CD14-positive monocyte (primary cell): ENCODE measurements around the gene EDN3. TPM values are rescaled to one million over a fixed set of nuclear protein-coding genes. Genes with fewer than 3 reads are reported as not detected.
A peak's percentile ranks its signal among the peaks of the same experiment; 100 is the strongest.

ENCODE experiments used
- DNase-seq, 3 donors: peaks; one replicate each; pipeline ENCODE4 v3.0.0-alpha.2; 2011 to 2022
- H2AFZ ChIP-seq: 2 replicates; pipeline ENCODE4 v1.6.0; 2012; ENCODE audit warnings: mild to moderate bottlenecking, low read depth, low read length, inconsistent platforms; ENCODE audit not compliant: insufficient read depth, poor library complexity, severe bottlenecking
- H3K27ac ChIP-seq, 2 donors: 1 replicate in 1 of 2; 2 replicates in 1 of 2; pipeline ENCODE4 v1.5.1; 2012 to 2013; ENCODE audit warnings: low read length in 2 of 2, control low read depth in 1 of 2, inconsistent platforms in 1 of 2, low read depth in 1 of 2, mild to moderate bottlenecking in 1 of 2
- H3K27me3 ChIP-seq, 2 donors: one replicate each; pipeline versions ENCODE4 v1.6.0 to v1.6.1; 2011 to 2013; ENCODE audit warnings: low read length in 2 of 2; ENCODE audit not compliant: control insufficient read depth in 2 of 2, insufficient read depth in 2 of 2
- H3K36me3 ChIP-seq, 2 donors: replicated peaks in 1 of 2; 1 replicate in 1 of 2; 2 replicates in 1 of 2; pipeline versions ENCODE4 v1.5.1 to v1.6.1; 2012 to 2013; ENCODE audit warnings: low read length in 2 of 2, control low read depth in 1 of 2, inconsistent platforms in 1 of 2, mild to moderate bottlenecking in 1 of 2; ENCODE audit not compliant: insufficient read depth in 2 of 2, control insufficient read depth in 1 of 2
- H3K4me1 ChIP-seq, 2 donors: 1 replicate in 1 of 2; 2 replicates in 1 of 2; pipeline versions ENCODE4 v1.5.1 to v1.6.1; 2012 to 2013; ENCODE audit warnings: low read length in 2 of 2, control low read depth in 1 of 2, inconsistent platforms in 1 of 2, mild to moderate bottlenecking in 1 of 2, moderate library complexity in 1 of 2; ENCODE audit not compliant: insufficient read depth in 2 of 2, control insufficient read depth in 1 of 2
- H3K4me2 ChIP-seq: replicated peaks from 2 replicates; pipeline ENCODE3; 2012; ENCODE audit warnings: low read length, moderate library complexity, mild to moderate bottlenecking; ENCODE audit not compliant: poor library complexity, severe bottlenecking; ENCODE audit errors: extremely low read depth
- H3K4me3 ChIP-seq, 3 experiments: fragments of 200-600 bp in 1 of 3; sonication (generic) in 1 of 3; replicated peaks in 1 of 3; 1 replicate in 2 of 3; 2 replicates in 1 of 3; pipeline ENCODE4 v1.5.1; 2011 to 2013; ENCODE audit warnings: low read length in 3 of 3, mild to moderate bottlenecking in 3 of 3, control low read depth in 2 of 3, low read depth in 2 of 3, inconsistent platforms in 1 of 3, moderate library complexity in 1 of 3
- H3K79me2 ChIP-seq: 2 replicates; pipeline ENCODE4 v1.6.0; 2012; ENCODE audit warnings: mild to moderate bottlenecking, control low read depth, inconsistent platforms, low read length, moderate library complexity; ENCODE audit not compliant: insufficient read depth
- H3K9ac ChIP-seq: 2 replicates; pipeline ENCODE4 v1.6.0; 2017; ENCODE audit warnings: low read length, mild to moderate bottlenecking; ENCODE audit not compliant: insufficient read depth, poor library complexity, severe bottlenecking
- H3K9me3 ChIP-seq, 2 donors: replicated peaks in 1 of 2; 1 replicate in 1 of 2; 2 replicates in 1 of 2; pipeline versions ENCODE4 v1.5.1 to v1.6.1; 2012 to 2013; ENCODE audit warnings: low read length in 2 of 2, control low read depth in 1 of 2; ENCODE audit not compliant: control insufficient read depth in 1 of 2, insufficient read depth in 1 of 2
- H4K20me1 ChIP-seq: 2 replicates; pipeline ENCODE4 v1.6.0; 2012; ENCODE audit warnings: mild to moderate bottlenecking, low read length, control low read depth, moderate library complexity; ENCODE audit not compliant: insufficient read depth
- H3K27ac Mint-ChIP-seq, 7 donors: one replicate each; pipeline ENCODE4 v1.8.0; 2020; ENCODE audit warnings: mild to moderate bottlenecking in 7 of 7, mixed read lengths in 7 of 7, moderate library complexity in 6 of 7, inconsistent platforms in 2 of 7
- H3K27me3 Mint-ChIP-seq, 3 donors: one replicate each; pipeline ENCODE4 v1.8.0; 2021 to 2022; ENCODE audit warnings: low read depth in 3 of 3, mild to moderate bottlenecking in 3 of 3, mixed read lengths in 3 of 3, moderate library complexity in 3 of 3, inconsistent platforms in 1 of 3
- H3K36me3 Mint-ChIP-seq, 2 donors: one replicate each; pipeline ENCODE4 v1.8.0; 2020; ENCODE audit warnings: mixed read lengths in 2 of 2, inconsistent platforms in 1 of 2, mild to moderate bottlenecking in 1 of 2
- H3K4me1 Mint-ChIP-seq: one replicate; pipeline ENCODE4 v1.8.0; 2020; ENCODE audit warnings: mild to moderate bottlenecking, mixed read lengths
- H3K4me3 Mint-ChIP-seq, 2 donors: one replicate each; pipeline ENCODE4 v1.8.0; 2020; ENCODE audit warnings: mild to moderate bottlenecking in 2 of 2, mixed read lengths in 2 of 2, moderate library complexity in 1 of 2
- H3K9me3 Mint-ChIP-seq, 7 donors: one replicate each; pipeline ENCODE4 v1.8.0; 2020 to 2022; ENCODE audit warnings: mixed read lengths in 7 of 7, mild to moderate bottlenecking in 6 of 7, moderate library complexity in 6 of 7, inconsistent platforms in 2 of 7
- WGBS: methylation state at CpG from one replicate; pipeline ENCODE4 v1.1.5; 2013; ENCODE audit warnings: missing lambda C conversion rate; ENCODE audit not compliant: insufficient coverage; 5-methylcytosine and 5-hydroxymethylcytosine counted together
- intact Hi-C, 2 donors: fragments of 100-400 bp; cut with micrococcal nuclease; formaldehyde crosslinking; loops; one replicate each; pipeline versions ENCODE4 v1.15.0 to v1.15.1; 2023
- polyA plus RNA-seq, 3 donors: library from polyadenylated mRNA; depleted of rRNA in 1 of 3; unstranded in 2 of 3; stranded (reverse) in 1 of 3; fragments of 300-500 nt in 2 of 3; fragments of >200 nt in 1 of 3; fragmentation: Illumina TruSeq in 2 of 3; gene quantifications; 1 replicate in 2 of 3; 2 replicates in 1 of 3; pipeline ENCODE4 v1.2.3, GENCODE V29; 2012 to 2021
- TF ChIP-seq, protein P1 (sequence below): fragments of 200-600 bp; IDR thresholded peaks from one replicate; pipeline ENCODE4 v1.8.0; 2022; ENCODE audit warnings: antibody characterized with exemption, mild to moderate bottlenecking

Gene EDN3
- polyA plus RNA-seq, 3 donors: not detected

DNA sequence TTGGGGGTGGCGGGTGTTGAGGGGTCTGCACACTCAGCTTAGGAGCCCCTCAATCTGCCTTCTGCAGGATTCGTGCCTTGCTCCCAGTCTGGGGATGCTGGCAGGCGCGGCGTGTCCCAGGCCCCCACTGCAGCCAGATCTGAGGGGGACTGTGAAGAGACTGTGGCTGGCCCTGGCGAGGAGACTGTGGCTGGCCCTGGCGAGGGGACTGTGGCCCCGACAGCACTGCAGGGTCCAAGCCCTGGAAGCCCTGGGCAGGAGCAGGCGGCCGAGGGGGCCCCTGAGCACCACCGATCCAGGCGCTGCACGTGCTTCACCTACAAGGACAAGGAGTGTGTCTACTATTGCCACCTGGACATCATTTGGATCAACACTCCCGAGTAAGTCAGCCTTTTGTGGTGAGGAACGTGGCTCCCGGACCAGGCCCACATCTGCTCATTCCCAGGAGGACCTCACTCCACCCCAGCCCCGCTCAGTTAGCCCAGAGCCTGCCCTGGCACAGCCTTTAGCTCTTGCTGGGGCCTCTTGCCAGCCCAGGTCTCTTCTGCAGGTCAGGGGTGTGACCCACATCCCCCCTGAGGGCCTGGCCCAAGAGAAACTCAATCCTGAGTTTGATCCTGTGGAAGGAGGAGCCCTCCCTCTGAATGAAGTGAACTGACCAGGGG, 1.1 kb downstream of the EDN3 start:
- H3K9ac ChIP-seq: no peak overlapping the region
- H3K36me3 ChIP-seq: no peaks in the 10 kb centered on the region
- peaks cover 5 to 25% of the 10 kb centered on the region in 2 donors for H3K27me3 ChIP-seq
- H3K4me1 ChIP-seq: no peaks in the 10 kb centered on the region
- DNase-seq: no peak
- Mint-ChIP-seq H3K4me3 (peak overlapping the region in 1 of 2 donors; percentile 18), H3K4me1 (no peaks in the 10 kb centered on the region), H3K27me3 (peaks cover 42 to 61% (median 42%) of the 10 kb centered on the region in 3 donors), H3K36me3 (no peaks in the 10 kb centered on the region), H3K9me3 (peaks cover 0 to 2% (median 0%) of the 10 kb centered on the region in 7 donors), H3K27ac (no peak overlapping the region)
- H3K4me3 ChIP-seq: no peak overlapping the region
- H3K79me2 ChIP-seq: no peaks in the 10 kb centered on the region
- intact Hi-C loops: no loop called here
- no peak overlapping the region for H2AFZ ChIP-seq
- TF ChIP-seq, protein P1, sequence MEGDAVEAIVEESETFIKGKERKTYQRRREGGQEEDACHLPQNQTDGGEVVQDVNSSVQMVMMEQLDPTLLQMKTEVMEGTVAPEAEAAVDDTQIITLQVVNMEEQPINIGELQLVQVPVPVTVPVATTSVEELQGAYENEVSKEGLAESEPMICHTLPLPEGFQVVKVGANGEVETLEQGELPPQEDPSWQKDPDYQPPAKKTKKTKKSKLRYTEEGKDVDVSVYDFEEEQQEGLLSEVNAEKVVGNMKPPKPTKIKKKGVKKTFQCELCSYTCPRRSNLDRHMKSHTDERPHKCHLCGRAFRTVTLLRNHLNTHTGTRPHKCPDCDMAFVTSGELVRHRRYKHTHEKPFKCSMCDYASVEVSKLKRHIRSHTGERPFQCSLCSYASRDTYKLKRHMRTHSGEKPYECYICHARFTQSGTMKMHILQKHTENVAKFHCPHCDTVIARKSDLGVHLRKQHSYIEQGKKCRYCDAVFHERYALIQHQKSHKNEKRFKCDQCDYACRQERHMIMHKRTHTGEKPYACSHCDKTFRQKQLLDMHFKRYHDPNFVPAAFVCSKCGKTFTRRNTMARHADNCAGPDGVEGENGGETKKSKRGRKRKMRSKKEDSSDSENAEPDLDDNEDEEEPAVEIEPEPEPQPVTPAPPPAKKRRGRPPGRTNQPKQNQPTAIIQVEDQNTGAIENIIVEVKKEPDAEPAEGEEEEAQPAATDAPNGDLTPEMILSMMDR: no peak
- H4K20me1 ChIP-seq: no peaks in the 10 kb centered on the region
- H3K9me3 ChIP-seq: no peaks in the 10 kb centered on the region
- no peak overlapping the region for H3K4me2 ChIP-seq
- 86% methylated on average over 15 of the region's 17 CpGs for WGBS
- H3K27ac ChIP-seq: no peak overlapping the region

DNA sequence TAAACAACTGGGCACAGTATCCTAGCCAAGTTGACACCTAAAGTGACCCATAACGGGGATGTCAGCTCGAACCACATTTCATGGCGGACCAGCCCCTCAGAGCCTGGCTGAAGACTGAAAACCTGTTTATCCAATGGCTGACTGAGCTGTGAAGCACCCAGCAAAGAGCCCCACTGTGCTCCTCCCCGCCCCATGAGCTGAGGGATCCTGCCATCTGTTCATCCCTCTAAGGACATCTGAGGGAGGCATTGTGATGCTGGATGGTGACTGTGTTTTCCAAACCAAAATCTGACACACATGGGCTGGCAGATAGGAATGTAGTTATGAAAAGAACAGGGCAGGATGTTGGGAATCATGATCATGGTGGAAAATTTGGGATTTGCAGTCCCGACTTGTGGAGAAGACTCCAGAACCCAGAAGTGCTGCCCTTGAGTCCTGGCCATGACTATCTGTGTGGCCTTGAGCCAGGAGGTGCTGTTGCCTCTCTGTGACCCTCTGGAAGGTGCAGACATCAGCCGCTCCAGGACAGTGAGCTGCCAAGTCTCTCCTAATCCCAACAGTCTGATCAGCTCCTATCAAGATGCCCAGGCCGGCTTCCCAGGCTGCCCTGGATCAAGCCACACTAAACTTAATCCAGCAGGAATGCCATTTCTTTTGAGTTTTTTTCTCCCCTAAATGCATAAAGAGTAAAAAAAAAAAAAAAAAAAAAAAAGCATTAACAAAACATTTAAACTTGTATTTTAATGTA, 5.7 kb downstream of the EDN3 start:
- TF ChIP-seq, protein P1: no peak
- 100% methylated on average over 5 of the region's 7 CpGs for WGBS
- DNase-seq: no peak

More for the DNA sequence above, 5.7 kb downstream of the EDN3 start:
- no peaks in the 10 kb centered on the region for H3K9me3 ChIP-seq
- Mint-ChIP-seq H3K27me3 (peaks cover 24 to 33% (median 29%) of the 10 kb centered on the region in 3 donors), H3K36me3 (no peaks in the 10 kb centered on the region), H3K4me1 (no peaks in the 10 kb centered on the region), H3K4me3 (no peak overlapping the region), H3K27ac (no peak overlapping the region), H3K9me3 (no peaks in the 10 kb centered on the region)
- H3K9ac ChIP-seq: no peak overlapping the region
- no peak overlapping the region for H2AFZ ChIP-seq
- H3K27ac ChIP-seq: no peak overlapping the region
- intact Hi-C loops: no loop called here
- H3K27me3 ChIP-seq: peaks cover 0 to 5% of the 10 kb centered on the region in 2 donors
- H3K4me3 ChIP-seq: no peak overlapping the region
- H3K79me2 ChIP-seq: no peaks in the 10 kb centered on the region
- no peaks in the 10 kb centered on the region for H3K36me3 ChIP-seq
- H3K4me1 ChIP-seq: no peaks in the 10 kb centered on the region
- no peak overlapping the region for H3K4me2 ChIP-seq
- H4K20me1 ChIP-seq: no peaks in the 10 kb centered on the region
